Cardiac atrium fibroblast (primary cell): Measurements from ENCODE around the gene HMG20B. TPM values are rescaled to one million over a fixed set of nuclear protein-coding genes. Genes with fewer than 3 reads are reported as not detected.

Source experiments
- total RNA-seq: library from RNA; depleted of rRNA; stranded (reverse); fragments of >200 nt; gene quantifications from 2 replicates; pipeline ENCODE4 v1.2.3, GENCODE V29; 2015

HMG20B gene
- total RNA-seq: 75.0 and 88.5 TPM in 2 replicates

DNA sequence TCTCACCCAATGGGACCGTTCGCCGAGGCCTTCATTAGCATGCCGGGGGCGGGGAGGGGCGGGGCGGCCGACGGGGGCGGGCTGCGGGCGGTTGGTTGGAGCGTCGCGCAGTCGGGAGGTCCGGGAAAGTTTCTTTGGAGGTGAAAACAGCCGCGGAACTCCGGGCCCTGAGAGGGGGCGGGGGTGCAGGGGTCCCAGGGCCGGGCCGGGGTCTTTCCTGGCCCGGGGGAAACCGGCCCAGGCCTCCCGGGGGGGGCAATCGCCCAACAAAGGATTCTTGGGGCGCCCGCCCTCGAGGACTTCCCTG is at the start of gene HMG20B:
Gene HMG20B (plus strand): TSS at position 90 of the 307 bp plus-strand sequence. CDS start 366 bp downstream, outside the sequence.

GRCh38 chr19:3538965-3539755 is 33.6 kb upstream of the HMG20B start, which contains the start of gene TEKTIP1:
Gene TEKTIP1, plus strand, starts transcription at chr19:3539174. Its CDS starts 4 bp downstream, at chr19:3539178.

GRCh38 chr19:3557461-3558248 is 15.1 kb upstream of the HMG20B start, which contains the start of gene MFSD12:
Gene MFSD12, minus strand, starts transcription at chr19:3557586. Its CDS starts 183 bp downstream, at chr19:3557403.

DNA sequence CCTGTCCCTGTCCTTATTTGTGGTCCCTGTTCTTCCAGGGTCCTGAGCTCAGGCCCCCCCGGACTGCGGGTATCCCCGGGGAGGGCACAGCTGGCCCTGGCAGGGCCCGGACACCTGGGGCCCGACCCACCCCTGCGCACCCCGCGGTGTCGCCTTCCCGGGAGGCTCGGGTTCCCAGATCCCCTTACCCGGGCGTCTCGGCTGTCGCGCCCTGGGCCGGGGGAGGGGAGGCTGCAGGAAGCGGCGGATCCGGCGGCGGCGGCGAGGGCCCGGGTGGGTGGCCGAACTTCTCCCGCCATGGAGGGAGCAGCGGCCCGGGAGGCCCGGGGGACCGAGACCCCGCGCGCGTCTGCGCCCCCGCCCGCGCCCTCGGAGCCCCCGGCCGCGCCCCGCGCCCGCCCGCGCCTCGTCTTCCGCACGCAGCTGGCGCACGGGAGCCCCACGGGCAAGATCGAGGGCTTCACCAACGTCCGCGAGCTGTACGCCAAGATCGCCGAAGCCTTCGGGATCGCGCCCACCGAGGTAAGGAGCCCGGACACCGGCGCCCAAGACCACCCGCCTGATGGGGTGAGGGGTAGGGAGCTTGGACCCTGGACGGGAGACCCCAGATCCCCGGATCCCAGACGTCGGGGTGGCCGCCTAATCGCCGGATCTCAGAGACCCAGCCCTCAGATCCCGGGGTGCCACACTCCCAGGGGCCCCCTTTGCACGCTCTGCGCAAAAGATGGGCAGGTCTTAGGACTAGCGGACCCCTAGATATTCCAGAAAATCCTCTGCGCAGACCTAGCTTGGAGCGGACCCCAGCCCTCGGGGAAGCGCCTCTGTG is 12.8 kb downstream of the HMG20B start, which contains the start of gene GIPC3:
Gene GIPC3 (plus strand): TSS at position 178 of the 826 bp plus-strand sequence. CDS start 120 bp downstream, at position 298.

DNA sequence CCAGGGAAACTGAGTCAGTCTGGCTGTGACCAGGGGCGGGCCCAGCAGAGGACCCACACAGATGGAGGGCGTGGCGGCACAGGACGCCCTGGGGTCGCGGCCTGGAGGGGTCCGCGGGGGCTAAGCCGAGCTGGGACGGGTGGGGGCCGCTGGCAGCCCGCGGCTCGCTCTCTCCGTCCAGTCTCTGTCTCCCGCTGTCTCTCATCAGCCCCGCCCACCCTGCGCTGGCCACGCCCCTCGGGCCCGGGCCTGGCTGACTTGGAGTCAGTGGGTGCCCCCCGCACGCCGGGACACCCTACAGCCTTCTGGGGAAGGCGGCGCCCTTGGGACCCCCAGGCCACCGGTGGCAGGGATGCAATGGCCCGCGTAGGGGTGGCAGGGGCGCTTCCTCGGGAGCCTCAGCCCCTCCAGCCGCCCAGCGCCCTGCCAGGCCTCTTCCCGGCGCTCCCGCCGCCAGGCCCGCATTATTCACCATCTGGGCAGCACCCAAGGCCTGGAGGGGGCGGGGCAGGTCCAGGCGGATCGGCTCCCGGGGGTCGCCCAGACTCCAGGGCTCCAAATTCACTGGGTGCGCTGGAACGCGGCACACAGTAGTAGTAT is 34.0 kb downstream of the HMG20B start, which contains the start of gene TBXA2R:
Gene TBXA2R (minus strand): TSS at position 186 of the 600 bp plus-strand sequence. CDS start 6,241 bp downstream, outside the sequence.

DNA sequence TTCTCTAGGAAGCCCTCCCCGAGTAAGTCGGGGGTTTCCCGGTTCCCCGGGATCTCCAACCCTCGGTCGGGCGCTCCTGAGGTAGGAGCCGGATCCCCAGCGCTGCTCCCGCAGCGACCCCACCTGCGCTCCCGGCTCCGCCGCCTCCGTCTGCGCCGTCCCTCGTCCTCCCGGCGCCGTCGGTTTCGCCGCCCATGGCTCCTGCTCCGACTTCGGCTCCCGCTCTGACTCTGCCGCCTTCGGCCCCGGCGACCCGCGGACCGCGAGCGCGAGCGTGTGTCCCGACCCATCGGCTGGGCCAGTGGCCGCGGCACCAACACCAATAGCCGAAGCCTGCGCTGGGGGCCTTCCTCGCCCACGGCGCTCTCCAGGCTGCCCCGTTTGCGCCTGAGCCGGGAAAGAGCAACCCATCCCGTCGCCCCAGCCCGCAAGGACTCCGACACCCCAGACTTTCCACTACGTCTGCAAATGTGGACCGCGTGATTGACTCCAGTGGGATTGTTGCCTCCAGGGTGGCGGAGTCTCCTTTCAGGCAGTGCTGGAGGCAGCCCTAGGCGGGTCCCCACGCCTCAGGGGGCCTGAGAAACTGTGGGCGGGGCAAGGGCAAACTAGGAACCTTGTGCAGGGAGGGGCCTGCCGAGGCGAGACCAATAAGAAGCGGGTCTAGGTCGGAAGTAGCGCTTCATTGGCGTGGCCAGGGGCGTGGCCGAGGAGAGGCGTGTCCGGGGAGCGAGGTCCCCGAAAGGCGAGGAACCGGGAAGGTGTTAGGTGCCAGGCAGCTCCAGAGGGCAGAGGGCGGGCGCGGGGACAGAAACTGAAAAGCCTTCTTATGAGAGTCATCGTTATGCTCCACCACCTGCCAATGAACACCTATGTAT is 54.0 kb downstream of the HMG20B start, which contains the start of gene CACTIN:
Gene CACTIN (minus strand): TSS at position 318 of the 878 bp plus-strand sequence. CDS start 28 bp downstream, at position 290.

Other genes starting within 250 kb of the HMG20B start
- gene NFIC, start 206.4 kb upstream of the HMG20B start, total RNA-seq: 37.5 and 50.5 TPM in 2 replicates
- not detected in 2 replicates for gene SMIM24, start 92.4 kb upstream of the HMG20B start, total RNA-seq
- not detected in 2 replicates for gene SMIM44, start 89.5 kb upstream of the HMG20B start, total RNA-seq
- 12.6 and 16.2 TPM in 2 replicates for gene DOHH, start 72.3 kb upstream of the HMG20B start, total RNA-seq
- gene FZR1, start 66.6 kb upstream of the HMG20B start, total RNA-seq: 25.1 and 35.3 TPM in 2 replicates
- gene TEKTIP1, start 33.8 kb upstream of the HMG20B start, total RNA-seq: not detected in 2 replicates
- gene MFSD12, start 15.4 kb upstream of the HMG20B start, total RNA-seq: 72.6 and 80.2 TPM in 2 replicates
- gene GIPC3, start 12.5 kb downstream of the HMG20B start, total RNA-seq: 0.18 and 0.32 TPM in 2 replicates
- gene TBXA2R, start 33.9 kb downstream of the HMG20B start, total RNA-seq: 1.3 and 4.2 TPM in 2 replicates
- 19.0 and 26.4 TPM in 2 replicates for gene CACTIN, start 53.8 kb downstream of the HMG20B start, total RNA-seq
- gene PIP5K1C, start 127.5 kb downstream of the HMG20B start, total RNA-seq: 32.7 and 38.6 TPM in 2 replicates
- gene TJP3, start 135.4 kb downstream of the HMG20B start, total RNA-seq: not detected in 2 replicates
- 17.9 and 25.6 TPM in 2 replicates for gene APBA3, start 188.7 kb downstream of the HMG20B start, total RNA-seq
- 51.7 and 57.4 TPM in 2 replicates for gene MRPL54, start 189.7 kb downstream of the HMG20B start, total RNA-seq
- gene RAX2, start 199.3 kb downstream of the HMG20B start, total RNA-seq: not detected in 2 replicates
- not detected in 2 replicates for gene MATK, start 213.4 kb downstream of the HMG20B start, total RNA-seq